Measurements from ENCODE around the gene KCNE1.
"Not testable (repeated sequence)": the region's sequence is repeated elsewhere in the genome, so short reads cannot be mapped to it uniquely, and the experiment has no call there.

The KCNE1 gene

DNA sequence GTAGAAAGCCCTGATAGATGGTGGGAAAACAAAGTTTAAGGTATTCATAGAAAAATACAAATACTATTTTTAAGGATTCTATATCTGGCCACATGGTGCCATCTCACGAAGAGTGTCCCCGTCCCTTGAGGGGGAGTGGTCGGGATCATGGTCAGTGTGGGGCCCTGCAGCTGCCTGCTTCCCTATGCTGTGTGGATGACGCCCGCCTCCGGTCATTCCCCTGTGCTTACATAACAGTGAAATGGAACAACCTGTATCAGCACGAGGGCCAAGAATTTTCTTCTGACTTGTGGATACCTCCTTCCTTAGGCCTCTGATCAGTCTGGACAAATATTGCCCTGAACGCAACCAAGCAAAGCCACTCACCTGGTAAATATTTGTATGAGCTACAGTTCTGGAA, 84.7 kb downstream of the KCNE1 start:
- not testable (repeated sequence) for H3K79me2 ChIP-seq (ENCODE audit: insufficient read depth, low read length); ATAC-seq (ENCODE audit: insufficient read depth, low read depth); DNase-seq; H3K9ac ChIP-seq (ENCODE audit: low read depth, low read length); H4K20me1 ChIP-seq (ENCODE audit: insufficient read depth, low read length); H2AFZ ChIP-seq (ENCODE audit: low read depth, low read length); H3K36me3 ChIP-seq (ENCODE audit: insufficient read depth, low read length); H3K27ac ChIP-seq (ENCODE audit: low read length); H3K4me2 ChIP-seq (ENCODE audit: insufficient read depth, low read length); H3K27me3 ChIP-seq (ENCODE audit: insufficient read depth, low read length, poor library complexity); H3K9me3 ChIP-seq (ENCODE audit: insufficient read depth, low read length, severe bottlenecking); H3K4me3 ChIP-seq (ENCODE audit: low read depth in 1 of 2, low read length in 2 of 2); H3K4me1 ChIP-seq (ENCODE audit: insufficient read depth, low read length)

DNA sequence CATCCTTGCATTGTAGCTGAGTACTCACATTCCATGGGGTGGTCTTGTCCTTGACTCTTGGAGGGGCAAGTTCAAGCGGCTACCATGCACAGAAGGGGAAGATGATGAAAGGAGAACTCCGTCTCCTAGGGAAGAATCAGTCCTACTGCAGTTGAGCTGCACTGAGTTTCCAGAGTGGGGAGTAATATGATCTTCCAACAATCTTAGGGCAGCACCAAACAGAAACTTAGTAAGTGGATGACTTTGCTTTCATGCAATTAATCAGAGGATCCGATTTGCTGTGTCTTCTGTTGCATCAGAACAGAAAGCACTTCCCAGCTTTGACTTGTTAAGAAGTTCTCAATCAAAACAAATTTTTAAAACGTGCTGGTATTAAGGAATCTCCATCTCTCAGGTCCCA, 88.2 kb downstream of the KCNE1 start, which contains the start of gene SMIM34:
TSS of gene SMIM34 (minus strand) at position 147 of the 400 bp plus-strand sequence. CDS start at position 35, 112 bp downstream.
- H3K27ac ChIP-seq (ENCODE audit: low read length); H3K27me3 ChIP-seq (ENCODE audit: insufficient read depth, low read length, poor library complexity); H3K79me2 ChIP-seq (ENCODE audit: insufficient read depth, low read length); H3K36me3 ChIP-seq (ENCODE audit: insufficient read depth, low read length); H3K4me2 ChIP-seq (ENCODE audit: insufficient read depth, low read length); H3K4me1 ChIP-seq (ENCODE audit: insufficient read depth, low read length); H3K9me3 ChIP-seq (ENCODE audit: insufficient read depth, low read length, severe bottlenecking); DNase-seq; H3K4me3 ChIP-seq (ENCODE audit: low read depth in 1 of 2, low read length in 2 of 2); H3K9ac ChIP-seq (ENCODE audit: low read depth, low read length); H2AFZ ChIP-seq (ENCODE audit: low read depth, low read length); ATAC-seq (ENCODE audit: insufficient read depth, low read depth); H4K20me1 ChIP-seq (ENCODE audit: insufficient read depth, low read length): not testable (repeated sequence)

DNA sequence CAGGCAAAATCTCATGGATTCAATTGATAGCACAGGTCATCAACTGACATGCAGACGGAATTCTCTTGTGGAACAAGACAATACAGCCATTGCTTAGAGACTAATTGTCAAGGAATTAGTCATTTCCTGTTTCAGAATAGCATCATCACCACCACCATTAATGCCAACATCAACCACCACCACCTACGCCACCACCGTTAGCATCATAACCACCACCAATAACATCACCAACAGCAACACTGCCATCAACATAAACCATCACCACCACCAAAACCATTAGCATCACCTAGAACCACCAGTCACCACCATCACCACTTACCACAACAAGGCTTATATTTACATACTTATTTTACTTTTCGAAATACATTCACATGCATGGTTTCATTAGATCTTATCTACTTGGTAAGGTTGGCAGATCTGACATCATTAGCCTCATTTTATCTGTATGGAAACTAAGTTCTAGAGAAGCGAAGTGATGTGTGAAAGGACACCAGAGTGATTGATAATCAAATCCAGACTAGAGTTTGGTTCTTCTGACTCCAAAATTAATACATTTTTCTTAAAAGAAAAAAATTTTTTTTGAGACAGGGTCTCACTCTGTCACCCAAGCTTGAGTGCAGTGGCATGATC, 94.4 kb downstream of the KCNE1 start:
- ATAC-seq (ENCODE audit: insufficient read depth, low read depth); H4K20me1 ChIP-seq (ENCODE audit: insufficient read depth, low read length); H2AFZ ChIP-seq (ENCODE audit: low read depth, low read length); H3K27ac ChIP-seq (ENCODE audit: low read length); H3K4me3 ChIP-seq (ENCODE audit: low read depth in 1 of 2, low read length in 2 of 2); H3K4me1 ChIP-seq (ENCODE audit: insufficient read depth, low read length); H3K36me3 ChIP-seq (ENCODE audit: insufficient read depth, low read length); DNase-seq; H3K27me3 ChIP-seq (ENCODE audit: insufficient read depth, low read length, poor library complexity); H3K9ac ChIP-seq (ENCODE audit: low read depth, low read length); H3K79me2 ChIP-seq (ENCODE audit: insufficient read depth, low read length); H3K4me2 ChIP-seq (ENCODE audit: insufficient read depth, low read length); H3K9me3 ChIP-seq (ENCODE audit: insufficient read depth, low read length, severe bottlenecking): not testable (repeated sequence)

DNA sequence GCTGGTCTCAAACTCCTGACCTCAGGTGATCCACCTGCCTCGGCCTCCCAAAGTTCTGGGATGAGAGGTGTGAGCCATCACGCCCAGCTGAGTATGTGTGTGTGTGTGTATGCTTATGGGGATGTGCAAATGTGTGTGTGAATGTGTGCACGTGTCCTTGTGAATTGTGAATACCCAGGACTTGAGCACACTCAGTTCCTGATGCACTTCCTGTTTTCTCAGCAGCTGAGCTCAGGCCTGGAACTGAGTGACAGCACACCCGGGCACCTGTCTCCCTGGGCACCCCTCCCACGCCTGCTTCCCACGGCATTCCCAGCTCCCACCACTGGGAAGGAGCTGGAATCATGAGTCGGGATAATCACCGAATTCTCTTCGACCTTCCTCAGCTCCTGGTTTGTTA, 104.7 kb downstream of the KCNE1 start:
- H3K27me3 ChIP-seq (ENCODE audit: insufficient read depth, low read length, poor library complexity); H3K79me2 ChIP-seq (ENCODE audit: insufficient read depth, low read length); H3K9ac ChIP-seq (ENCODE audit: low read depth, low read length); H3K36me3 ChIP-seq (ENCODE audit: insufficient read depth, low read length); H3K9me3 ChIP-seq (ENCODE audit: insufficient read depth, low read length, severe bottlenecking); H3K4me3 ChIP-seq (ENCODE audit: low read depth in 1 of 2, low read length in 2 of 2); H4K20me1 ChIP-seq (ENCODE audit: insufficient read depth, low read length); DNase-seq; H3K27ac ChIP-seq (ENCODE audit: low read length); H2AFZ ChIP-seq (ENCODE audit: low read depth, low read length); H3K4me1 ChIP-seq (ENCODE audit: insufficient read depth, low read length); ATAC-seq (ENCODE audit: insufficient read depth, low read depth); H3K4me2 ChIP-seq (ENCODE audit: insufficient read depth, low read length): not testable (repeated sequence)

DNA sequence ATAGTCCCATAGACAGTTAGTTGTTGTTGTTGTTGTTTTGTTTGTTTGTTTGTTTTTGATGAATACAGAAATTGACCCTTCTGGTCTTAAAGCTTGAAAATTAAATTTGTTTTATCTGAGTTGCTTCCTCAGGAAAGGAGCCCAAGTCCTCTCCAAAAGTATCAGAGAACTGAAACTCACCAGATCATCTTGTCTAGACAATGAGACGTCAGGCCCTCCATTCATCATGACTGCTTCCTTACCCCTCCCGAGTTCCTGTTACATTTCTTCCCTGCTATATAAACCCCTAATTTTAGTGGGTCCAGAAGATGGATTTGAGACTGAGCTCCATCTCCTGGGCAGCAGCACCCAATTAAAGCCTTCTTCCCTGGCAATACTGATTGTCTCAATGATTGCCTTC, 105.3 kb downstream of the KCNE1 start:
- not testable (repeated sequence) for H3K79me2 ChIP-seq (ENCODE audit: insufficient read depth, low read length); H4K20me1 ChIP-seq (ENCODE audit: insufficient read depth, low read length); H3K36me3 ChIP-seq (ENCODE audit: insufficient read depth, low read length); H3K27me3 ChIP-seq (ENCODE audit: insufficient read depth, low read length, poor library complexity); DNase-seq; H3K9ac ChIP-seq (ENCODE audit: low read depth, low read length); H3K4me1 ChIP-seq (ENCODE audit: insufficient read depth, low read length); H2AFZ ChIP-seq (ENCODE audit: low read depth, low read length); H3K27ac ChIP-seq (ENCODE audit: low read length); H3K9me3 ChIP-seq (ENCODE audit: insufficient read depth, low read length, severe bottlenecking); H3K4me3 ChIP-seq (ENCODE audit: low read depth in 1 of 2, low read length in 2 of 2); ATAC-seq (ENCODE audit: insufficient read depth, low read depth); H3K4me2 ChIP-seq (ENCODE audit: insufficient read depth, low read length)

DNA sequence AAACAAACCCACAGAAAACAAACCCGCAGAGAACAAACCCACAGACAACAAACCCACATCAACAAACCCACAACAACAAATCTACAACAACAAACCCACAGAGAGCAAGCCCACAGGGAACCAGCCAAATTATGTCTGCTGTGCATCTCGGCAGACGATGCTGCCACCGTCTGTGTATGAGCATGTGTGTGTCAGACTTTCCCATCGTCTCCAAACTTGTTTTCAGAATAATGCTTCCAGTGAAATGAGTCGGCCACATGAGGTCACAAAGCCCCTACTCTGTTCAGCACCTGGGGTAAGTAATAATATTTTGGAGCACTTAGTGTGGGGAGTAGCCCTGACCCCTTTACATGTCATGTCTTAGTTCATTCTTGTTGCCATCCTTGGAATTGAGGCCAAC, 105.9 kb downstream of the KCNE1 start:
- not testable (repeated sequence) for ATAC-seq (ENCODE audit: insufficient read depth, low read depth); DNase-seq; H3K27ac ChIP-seq (ENCODE audit: low read length); H3K36me3 ChIP-seq (ENCODE audit: insufficient read depth, low read length); H3K4me2 ChIP-seq (ENCODE audit: insufficient read depth, low read length); H3K27me3 ChIP-seq (ENCODE audit: insufficient read depth, low read length, poor library complexity); H3K9me3 ChIP-seq (ENCODE audit: insufficient read depth, low read length, severe bottlenecking); H3K4me3 ChIP-seq (ENCODE audit: low read depth in 1 of 2, low read length in 2 of 2); H2AFZ ChIP-seq (ENCODE audit: low read depth, low read length); H3K9ac ChIP-seq (ENCODE audit: low read depth, low read length); H4K20me1 ChIP-seq (ENCODE audit: insufficient read depth, low read length); H3K79me2 ChIP-seq (ENCODE audit: insufficient read depth, low read length); H3K4me1 ChIP-seq (ENCODE audit: insufficient read depth, low read length)

DNA sequence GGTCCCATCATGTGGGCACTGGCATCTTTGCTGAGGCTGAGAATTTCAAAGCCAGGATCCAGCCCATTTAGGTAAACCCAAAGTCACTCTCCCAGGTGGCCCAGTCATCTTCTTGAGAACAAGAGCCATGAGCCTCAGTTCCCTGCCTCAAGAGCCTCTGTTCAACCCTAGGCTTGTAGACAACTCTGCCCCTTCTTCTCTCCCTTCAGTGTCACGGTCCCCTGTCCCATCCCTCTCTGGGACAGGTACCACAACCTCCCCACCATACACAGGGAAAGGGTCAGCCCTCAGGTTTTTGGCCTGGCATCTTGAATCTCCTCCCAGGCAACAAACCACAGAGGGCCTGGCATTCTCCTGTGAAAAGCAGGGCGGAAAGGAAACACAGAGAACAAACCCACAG, 106.3 kb downstream of the KCNE1 start:
- H3K4me1 ChIP-seq (ENCODE audit: insufficient read depth, low read length); H3K9me3 ChIP-seq (ENCODE audit: insufficient read depth, low read length, severe bottlenecking); H3K36me3 ChIP-seq (ENCODE audit: insufficient read depth, low read length); H2AFZ ChIP-seq (ENCODE audit: low read depth, low read length); H3K4me2 ChIP-seq (ENCODE audit: insufficient read depth, low read length); H3K9ac ChIP-seq (ENCODE audit: low read depth, low read length); H3K27me3 ChIP-seq (ENCODE audit: insufficient read depth, low read length, poor library complexity); ATAC-seq (ENCODE audit: insufficient read depth, low read depth); H4K20me1 ChIP-seq (ENCODE audit: insufficient read depth, low read length); DNase-seq; H3K27ac ChIP-seq (ENCODE audit: low read length); H3K4me3 ChIP-seq (ENCODE audit: low read depth in 1 of 2, low read length in 2 of 2); H3K79me2 ChIP-seq (ENCODE audit: insufficient read depth, low read length): not testable (repeated sequence)

DNA sequence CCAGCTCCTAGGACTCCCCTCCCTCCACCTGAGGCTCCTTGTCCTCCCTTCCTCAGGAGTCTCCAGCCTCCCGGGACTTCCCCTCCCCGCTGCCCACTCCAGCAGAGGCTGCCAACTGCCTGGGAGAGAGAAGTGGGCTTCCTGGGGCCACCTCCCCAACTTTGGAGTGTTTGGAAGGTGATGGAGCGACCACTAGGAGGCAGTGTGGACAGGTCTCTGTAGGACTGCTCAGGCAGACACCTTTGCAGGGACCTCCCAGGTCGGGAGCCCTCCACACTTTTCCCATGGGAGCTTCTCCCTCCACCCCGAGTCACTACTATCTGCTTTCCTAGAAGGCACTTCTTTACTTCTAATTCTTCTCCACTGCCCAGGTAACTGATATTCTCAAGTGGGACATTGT, 107.3 kb downstream of the KCNE1 start:
- H3K4me1 ChIP-seq (ENCODE audit: insufficient read depth, low read length); H4K20me1 ChIP-seq (ENCODE audit: insufficient read depth, low read length); H3K27me3 ChIP-seq (ENCODE audit: insufficient read depth, low read length, poor library complexity); H3K79me2 ChIP-seq (ENCODE audit: insufficient read depth, low read length); H3K9me3 ChIP-seq (ENCODE audit: insufficient read depth, low read length, severe bottlenecking); ATAC-seq (ENCODE audit: insufficient read depth, low read depth); H3K4me2 ChIP-seq (ENCODE audit: insufficient read depth, low read length); H3K4me3 ChIP-seq (ENCODE audit: low read depth in 1 of 2, low read length in 2 of 2); H2AFZ ChIP-seq (ENCODE audit: low read depth, low read length); H3K27ac ChIP-seq (ENCODE audit: low read length); H3K36me3 ChIP-seq (ENCODE audit: insufficient read depth, low read length); H3K9ac ChIP-seq (ENCODE audit: low read depth, low read length); DNase-seq: not testable (repeated sequence)

Measured in DND-41 (cell line).